Activated T-helper 9 cell treated with anti-CD3 and anti-CD28 coated beads, Interleukin-2, amount 50 U/mL, for 16 hours (primary cell): ENCODE measurements around the gene BLOC1S1.
A peak's percentile ranks its signal among the peaks of the same experiment; 100 is the strongest.

Source experiments
- DNase-seq: peaks from one replicate; pipeline ENCODE4 v3.0.0-alpha.2; 2020; ENCODE audit warnings: low read depth

The BLOC1S1 gene

DNA sequence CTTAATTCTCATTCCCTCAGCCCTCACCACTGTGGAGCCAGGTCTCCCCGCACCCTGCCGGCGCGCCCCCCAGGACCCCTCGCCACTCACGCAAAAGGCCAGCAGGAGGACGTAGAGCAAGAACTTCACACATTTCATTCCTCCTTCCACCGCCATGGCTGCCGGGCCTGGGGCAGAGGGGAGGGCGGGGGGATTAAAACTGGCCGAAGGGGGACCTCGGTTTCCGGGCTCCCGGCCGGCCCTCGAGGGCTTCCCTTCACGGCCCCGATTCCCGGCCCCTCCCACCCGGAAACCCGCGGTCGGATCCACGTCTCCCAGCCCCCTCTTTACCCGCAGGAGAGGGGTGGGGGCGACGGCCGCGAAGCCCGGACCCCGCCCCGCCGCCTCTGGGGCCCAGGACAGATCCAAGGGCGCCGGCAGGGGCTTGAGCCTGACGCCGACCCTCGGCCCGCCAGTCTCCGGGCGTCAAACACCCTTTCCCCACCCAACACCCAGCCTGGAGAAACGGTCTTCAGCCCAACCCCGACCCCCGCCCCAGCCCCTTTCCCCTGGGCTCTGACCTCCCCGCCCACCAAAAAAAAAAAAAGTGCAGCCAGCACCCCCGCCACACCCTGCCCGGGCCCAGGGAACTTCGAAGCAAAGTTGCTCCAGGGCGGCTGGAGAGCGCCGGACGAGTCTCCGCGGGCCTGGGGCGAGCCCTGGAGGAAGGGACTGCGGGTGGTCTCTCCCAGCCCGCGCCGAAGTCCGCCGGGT, 12.5 kb downstream of the BLOC1S1 start:
- no peak for DNase-seq

DNA sequence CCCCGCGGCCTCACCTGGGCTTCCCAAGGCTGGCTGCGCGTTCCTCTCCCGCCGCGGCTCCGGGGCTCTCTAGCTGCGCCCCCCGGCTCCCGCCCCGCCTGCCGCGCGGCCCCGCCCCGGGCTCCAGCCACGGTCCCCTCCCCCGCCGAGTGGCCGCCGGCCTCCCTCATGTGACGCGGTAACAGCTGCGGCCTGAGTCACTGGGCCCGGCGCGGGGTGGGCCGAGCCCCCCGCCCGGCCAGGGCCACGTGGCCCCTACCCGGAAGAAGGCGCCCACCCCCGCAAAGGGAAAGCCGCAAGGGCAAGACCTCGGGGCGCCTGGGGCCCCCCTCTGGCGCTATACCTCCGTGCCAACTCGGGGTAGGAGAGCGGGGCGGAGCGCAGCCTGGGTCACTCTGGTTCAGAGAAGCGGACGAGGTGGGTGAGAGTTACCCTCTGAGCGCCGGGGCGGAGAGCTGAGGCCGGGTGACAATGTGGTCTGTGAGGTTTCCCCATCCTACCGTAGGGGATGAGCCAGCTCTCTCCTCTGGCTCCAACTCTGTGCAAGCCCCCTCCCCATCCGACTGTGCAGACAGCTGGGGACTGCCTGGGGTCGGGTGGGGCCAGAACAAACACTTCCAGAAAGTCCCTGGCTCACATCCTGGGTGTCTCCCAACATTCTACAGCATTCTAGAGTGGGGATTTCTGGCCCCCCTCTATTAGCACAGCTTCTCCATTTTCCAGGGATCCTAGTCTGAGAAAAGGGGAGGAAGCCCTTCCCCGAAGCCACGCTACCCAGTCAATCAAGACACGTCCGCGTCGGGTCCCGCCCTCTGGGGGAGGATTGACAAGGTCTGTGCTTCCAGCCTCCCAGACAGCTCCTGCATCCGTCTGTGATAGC, 13.3 kb downstream of the BLOC1S1 start, which contains the start of gene CD63:
Gene CD63 (minus strand): TSS at position 71 of the 880 bp plus-strand sequence. CDS start 668 bp downstream, outside the sequence.
- DNase-seq: peak; percentile 61

DNA sequence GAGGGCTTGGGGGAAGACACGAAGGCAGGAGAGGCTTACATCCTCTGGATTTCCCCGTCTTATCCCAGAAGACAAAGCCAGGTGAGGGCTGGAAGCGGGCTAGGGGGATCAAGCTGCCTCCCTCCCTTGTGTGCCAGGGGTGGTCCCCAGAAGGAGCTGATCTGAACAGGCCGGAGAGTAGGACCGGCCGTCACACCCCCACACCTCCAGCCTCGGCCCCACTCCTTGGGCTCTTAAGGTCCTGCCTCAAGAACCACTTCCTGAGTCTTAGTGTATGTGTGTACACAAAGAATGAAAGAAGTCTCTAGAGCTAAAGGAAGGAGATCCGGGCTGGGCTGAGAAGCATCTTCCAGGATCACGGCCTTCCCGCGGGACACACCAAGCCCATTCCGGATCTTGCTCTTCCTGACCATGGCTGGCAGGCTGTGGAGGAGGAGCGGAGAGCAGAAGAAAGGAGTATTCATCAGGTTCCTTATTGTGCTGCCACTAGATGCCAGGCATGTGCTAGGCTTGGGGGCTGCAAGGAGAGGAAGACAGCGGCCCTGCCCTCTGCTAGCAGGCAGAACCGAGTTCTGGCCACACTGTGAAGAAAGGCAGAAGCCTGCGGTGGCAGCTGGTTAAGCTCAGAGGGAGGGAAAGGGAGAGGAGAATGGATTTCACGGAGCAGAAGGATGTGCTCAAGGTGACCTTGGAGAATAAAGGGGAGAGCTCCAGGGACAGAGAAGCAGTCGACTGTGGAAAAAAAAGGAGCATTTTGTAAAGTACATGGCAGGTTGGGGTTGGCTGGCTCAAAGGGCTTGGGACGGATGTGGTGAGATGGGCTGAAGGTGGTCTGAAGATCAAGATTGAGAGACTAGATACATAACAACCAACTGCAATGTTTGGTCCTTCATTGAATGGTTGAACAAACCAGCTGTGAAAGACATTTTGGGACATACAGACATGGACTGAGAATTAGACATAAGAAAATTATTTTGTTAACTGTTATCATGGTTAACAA, 14.3 kb downstream of the BLOC1S1 start:
- DNase-seq: no peak

DNA sequence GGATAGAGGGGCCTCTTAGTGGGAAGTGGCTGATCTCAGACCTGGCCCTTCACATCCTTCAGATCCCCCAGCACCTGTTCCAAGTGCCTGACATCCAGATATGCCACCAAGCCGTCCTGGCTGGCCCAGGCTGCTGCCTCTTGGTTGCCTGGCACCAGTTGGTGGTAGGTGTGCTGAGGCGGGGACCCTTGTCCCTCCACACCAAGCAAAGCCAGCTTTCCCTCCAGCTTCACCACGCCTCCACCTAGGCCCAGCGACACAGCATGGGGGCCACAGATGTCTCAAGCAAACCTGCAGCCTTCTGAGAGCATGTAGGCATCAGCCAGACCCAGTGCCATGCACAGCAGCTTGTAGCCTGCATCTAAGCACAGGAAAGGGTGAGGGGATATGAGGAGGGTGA, 16.4 kb downstream of the BLOC1S1 start:
- no peak for DNase-seq

DNA sequence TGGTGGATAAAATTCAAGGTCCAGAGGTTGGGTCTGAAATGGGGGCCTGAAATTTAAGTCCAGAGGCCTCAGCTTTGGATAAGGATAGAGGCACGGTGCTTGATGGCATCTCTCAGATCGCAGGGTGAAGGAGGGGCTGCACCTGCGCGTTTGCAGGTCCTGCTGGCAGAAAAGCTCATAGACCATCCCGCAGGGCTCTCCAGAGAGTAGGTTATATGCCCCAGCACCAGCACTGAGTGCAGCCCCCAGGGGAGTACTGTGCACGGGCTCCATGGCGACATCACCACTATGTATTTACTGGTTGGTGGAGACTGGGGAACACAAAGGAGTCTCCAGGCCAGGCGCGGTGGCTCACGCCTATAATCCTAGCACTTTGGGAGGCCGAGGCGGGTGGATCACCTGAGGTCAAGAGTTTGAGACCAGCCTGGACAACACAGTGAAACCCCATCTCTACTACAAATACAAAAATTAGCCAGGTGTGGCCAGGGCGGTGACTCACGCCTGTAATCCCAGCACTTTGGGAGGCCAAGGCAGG, 17.2 kb downstream of the BLOC1S1 start:
- no peak for DNase-seq

DNA sequence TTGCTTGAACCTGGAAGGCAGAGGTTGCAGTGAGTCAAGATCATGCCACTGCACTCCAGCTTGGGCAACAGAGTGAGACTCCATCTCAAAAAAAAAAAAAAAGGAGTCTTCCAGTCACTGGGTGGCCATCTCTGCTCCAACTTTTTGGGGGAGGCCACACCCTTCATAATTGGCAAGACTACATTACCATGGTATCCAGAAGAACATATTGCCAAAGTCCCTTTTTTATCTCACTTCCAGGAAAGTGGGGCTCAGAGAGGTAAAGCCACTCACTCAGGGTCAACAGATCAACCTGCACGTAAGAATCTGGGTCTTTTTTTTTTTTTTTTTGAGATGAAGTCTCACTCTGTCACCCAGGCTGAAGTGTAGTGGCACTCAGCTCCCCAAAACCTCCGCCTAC, 18.0 kb downstream of the BLOC1S1 start:
- DNase-seq: no peak

DNA sequence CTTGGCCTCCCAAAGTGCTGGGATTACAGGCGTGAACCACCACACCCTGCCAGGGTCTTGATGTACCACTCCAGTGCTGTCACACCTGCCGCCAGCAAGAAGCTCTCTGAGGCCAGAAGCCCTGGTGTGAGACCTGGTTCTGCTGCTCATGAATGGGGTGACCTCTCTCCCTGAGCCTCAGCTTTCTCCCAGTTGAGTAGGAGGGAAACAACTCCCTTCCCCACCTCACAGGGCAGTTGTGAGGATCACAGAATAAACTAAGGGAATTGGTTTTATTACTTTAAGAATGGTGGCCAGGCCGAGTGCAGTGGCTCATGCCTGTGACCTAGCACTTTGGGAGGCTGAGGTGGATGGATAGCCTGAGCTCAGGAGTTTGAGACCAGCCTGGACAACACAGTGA, 18.7 kb downstream of the BLOC1S1 start:
- no peak for DNase-seq

DNA sequence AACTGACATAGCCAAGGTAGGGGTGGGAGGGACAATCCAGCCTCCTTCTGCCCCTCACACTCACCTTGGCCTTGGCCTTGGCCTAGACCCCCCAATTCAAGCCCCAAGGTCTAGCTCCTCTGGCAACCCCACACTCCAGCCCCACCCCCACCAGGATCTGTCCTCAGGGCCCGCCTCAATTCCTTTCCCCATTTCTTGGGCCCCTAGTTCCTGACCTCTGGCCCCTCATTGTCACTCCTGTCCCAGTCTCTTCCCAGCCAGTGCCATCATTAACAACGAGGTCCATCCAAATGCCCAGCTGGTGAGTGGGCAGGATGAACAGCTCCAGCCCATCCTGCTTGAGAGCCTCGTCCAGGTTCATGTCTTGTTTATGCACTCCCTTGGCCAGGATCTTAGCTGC, 20.2 kb downstream of the BLOC1S1 start:
- DNase-seq: no peak

DNA sequence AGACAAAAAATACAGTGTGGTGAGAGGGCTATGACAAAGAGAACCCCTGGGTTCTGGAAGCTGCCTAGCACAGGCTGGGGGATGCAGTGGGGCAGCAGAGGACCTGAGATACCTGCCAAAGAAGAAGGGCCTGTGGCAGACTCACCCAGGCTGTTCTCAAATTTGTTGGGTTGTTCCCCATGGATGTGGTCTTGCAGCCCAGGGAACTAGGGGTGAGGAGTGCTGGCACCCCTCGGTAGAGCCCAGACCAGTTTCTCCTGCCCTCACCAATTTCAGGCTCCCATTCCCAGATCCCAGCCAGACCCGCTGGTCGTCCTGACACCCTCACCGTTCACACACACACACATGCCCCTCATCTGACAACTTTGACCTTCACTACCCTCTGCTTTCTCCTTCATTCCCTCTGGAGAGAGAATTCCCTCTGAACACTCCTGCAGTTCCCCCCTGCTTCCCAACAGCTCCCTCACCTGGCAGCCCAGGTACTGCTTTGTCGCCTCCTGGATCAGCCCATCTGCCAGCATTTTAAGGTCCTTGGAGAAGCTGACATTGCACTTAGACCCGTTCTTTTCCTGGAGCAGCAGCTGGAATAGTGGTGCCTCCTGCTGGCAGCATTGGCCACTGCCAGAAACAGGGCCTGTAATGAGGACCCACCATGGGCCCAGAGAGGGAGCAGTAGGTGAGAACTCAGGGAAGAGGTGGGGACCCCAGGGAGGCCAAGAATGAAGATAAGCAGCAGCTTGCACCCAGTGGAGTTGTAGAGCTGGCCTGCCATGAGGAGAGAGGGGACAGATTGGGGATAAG, 21.1 kb downstream of the BLOC1S1 start:
- peak; percentile 38 for DNase-seq

DNA sequence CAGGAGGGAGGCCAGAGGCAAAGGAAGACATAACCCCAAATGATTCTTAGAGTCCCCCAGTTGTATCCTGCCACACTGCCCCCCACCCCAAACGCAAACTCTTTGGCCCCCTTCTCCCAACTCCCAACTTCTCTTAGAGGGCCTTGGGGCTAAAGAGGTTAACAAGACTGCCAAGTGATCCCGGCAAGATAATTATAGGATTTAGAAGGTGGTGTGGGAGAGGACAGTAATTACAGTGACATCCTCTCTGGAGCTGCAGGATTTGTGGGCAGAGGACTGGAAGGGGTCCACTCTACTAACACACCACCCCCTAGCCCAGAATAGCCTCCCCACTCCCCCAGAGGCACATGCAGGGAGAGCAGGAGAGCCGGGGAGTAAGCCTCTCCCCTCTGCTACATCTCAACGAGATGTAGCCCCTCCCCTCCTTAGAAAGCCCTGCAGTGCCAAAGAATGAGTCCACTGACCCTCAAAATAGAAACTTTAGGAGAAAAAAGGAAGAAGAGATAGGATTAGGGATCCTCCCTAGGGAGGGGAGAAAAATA, 21.8 kb downstream of the BLOC1S1 start:
- DNase-seq: no peak

DNA sequence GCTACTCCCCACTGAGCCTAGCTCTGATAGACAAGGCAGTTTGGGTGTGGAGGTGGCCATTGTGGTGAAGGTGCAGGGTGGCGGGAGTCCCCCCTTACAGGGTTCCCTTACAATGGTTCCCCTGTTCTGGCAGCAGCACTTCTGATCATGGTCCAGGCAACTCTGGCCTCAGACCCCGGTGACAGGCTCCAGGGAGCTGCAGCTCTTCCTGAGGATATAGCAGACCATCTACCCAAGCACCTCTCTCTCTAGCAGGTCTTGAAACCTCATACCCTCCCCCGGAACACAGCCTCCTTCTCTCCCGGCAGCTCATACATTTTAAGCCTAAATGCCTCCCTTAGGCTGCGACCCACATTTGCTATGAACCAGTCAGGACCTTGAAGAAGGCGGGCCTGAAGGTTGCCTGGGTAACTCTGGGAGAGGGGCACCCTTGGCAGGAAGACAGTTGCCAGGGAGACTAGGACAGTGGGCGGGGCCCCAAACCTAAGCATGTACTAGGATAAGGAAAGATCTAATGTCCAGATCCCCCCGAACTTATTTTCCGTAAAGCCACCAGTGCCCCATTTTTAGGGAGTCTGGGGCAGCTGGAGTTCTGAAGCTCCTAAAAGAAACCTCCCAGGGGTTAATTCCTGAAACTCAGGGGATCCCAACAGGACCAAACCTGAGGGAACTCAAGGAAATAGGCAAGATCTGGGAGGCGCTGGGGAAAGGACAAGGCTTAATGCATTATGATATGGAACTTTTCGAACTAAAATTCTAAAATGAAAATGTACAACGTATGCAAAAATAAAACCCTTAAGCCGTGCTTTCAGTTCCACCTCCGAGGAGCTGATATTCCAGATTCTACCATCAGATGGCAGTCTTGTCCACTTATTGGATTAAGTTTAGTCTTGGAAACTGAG, 22.5 kb downstream of the BLOC1S1 start:
- peak; percentile 52 for DNase-seq

DNA sequence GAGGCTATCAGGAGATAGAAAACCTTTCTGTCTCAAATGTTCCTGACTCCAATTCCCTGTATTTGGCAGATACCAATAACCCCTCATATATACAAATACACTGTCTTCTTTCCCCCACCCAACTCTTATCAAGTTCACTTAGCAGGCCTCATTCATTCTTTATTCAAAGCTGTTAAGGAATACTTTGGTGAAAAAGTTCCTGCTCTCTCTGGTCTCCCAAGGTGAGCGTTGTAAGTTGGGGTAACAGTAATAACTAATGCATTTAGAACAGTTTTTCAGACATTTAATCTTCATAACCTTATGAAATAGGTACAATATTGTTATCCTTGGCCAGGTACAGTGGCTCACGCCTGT, 23.2 kb downstream of the BLOC1S1 start:
- no peak for DNase-seq

DNA sequence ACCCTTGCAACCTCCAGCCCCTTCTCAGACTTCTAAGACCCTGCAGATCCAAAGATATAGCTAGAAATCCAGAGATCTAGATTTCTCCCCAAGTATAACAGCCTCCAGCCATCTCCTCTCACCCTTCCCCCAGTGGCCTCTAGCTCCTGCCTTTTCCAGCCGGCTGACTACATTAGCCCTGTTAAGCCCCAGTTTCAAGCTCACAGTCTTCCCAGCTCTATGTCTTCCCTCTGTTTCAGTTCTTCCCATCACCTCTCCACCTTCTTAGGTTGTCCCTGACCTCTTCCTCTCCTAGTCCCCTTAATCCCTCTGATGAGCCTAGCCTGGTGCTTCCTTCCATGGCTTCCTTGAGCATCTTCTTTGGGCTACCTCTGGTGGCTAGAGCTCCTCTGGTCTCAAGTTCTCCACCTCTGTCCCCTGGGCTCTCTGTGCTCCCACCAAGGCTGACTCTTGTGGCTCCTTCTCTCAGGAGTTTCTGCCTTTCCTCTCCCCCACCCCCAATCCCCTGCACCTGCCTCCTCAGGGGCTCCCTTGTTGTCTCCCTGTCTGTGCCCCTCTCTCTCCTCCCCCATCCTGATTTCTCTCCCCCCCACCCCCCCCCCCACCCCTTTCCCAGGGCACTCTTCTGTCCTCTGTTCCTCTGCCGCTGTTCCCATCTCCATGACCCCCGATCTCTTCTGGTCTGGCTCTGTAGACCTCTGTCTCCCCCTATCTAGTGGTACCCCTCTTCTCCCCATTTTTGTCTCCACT, 26.3 kb downstream of the BLOC1S1 start:
- no peak for DNase-seq

DNA sequence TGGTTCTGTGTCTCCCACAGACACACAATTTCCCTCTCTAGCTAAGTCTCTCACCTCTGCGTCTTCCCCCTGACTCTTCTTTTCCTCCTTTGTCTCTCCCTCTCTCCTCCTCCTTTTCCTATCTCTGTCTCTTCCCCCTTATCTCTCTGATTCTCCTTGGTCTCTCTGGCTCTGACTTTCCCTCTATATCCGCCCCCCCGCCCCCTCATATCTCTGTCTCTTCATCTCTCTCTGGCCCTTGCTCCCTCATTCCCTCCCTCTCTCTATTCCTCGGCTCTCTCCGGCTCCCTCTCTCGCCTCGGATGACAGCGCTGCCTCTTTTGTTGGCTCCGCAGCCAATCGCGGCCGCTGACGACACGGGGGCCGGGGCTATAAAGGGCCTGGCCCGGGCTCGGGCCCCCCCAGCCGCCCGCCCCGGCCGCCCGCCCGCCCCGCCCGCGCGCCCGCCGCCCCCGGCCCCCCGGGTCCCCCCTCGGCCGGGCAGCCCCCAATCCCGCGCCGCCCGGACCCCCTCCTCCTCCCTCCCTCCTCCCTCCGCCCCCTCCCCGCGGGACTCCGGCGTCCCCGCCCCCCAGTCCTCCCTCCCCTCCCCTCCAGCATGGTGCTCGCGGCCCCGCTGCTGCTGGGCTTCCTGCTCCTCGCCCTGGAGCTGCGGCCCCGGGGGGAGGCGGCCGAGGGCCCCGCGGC, 27.0 kb downstream of the BLOC1S1 start, which contains the start of gene GDF11:
Gene GDF11 (plus strand): TSS at position 404 of the 687 bp plus-strand sequence. CDS start 195 bp downstream, at position 599.
- DNase-seq: peak; percentile 63

DNA sequence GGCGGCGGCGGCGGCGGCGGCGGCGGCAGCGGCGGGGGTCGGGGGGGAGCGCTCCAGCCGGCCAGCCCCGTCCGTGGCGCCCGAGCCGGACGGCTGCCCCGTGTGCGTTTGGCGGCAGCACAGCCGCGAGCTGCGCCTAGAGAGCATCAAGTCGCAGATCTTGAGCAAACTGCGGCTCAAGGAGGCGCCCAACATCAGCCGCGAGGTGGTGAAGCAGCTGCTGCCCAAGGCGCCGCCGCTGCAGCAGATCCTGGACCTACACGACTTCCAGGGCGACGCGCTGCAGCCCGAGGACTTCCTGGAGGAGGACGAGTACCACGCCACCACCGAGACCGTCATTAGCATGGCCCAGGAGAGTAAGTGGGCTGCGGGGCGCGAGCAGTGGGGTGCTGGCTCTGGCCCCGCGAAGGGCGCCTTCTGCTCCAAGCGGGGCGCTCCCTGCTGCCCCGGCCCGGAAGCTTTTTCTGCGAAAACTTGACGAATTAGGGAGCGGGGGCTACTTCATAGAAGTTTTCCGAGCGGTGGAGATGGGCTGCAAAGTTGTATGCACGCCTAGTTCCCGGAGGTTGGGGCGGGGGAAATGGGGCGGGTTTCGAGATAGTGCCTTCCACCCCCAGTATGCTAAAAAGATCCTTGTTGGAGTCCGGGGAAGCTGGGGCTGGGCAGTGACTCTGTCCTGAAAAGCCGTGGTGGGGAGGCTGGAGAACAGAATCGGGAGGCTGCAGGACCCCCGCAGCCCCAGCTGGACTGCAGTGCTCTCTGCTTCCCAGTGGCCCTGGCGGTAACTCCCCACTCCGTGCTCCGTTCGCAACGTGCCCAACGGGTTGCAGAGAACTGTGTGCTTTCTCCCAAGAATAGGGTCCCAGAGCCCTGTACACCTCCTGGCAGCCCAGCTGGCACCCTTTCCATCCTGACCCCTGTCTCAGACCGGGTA, 27.8 kb downstream of the BLOC1S1 start:
- DNase-seq: no peak

DNA sequence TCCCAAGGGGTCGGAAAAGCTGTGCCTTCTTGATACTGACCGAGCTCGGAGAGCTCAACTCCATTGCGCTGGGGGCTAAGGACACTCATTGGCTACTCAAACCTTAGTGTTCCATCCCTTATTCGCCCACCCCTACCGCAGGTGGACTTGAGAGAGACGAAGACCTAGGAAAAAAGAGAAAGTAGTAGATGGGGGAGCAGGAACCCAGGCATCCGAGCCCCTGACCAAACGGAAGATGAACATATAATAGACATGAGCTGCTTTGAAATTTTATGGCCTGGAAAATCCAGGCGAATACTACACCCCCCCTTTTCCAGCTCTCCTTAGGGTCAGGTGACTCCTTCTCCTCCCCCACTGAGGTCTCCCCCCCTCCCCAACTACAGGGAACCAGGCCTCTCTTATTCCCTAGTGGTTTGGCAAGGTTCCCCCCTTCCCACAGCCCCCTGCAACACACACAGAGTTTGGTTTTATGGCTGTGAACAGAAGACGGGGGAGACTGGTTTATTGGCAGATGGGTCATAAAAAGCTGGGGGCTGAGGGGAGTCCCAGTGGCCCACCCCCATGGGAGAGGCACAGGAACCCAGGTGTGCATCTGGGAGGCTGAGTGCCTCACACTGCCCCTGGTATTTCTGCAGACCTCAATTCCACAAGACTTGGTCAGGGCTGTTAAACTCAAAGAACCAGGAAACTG, 28.6 kb downstream of the BLOC1S1 start:
- DNase-seq: no peak
